ENCODE measurements around the gene PYGM. TPM values are rescaled to one million over a fixed set of nuclear protein-coding genes. Genes with fewer than 3 reads are reported as not detected.

The PYGM gene
- total RNA-seq, 1 experiment from 2014 or later, result 3.6 TPM

GRCh38 chr11:64698427-64698826 lies 61.3 kb downstream of the PYGM start:
- no peak for TF ChIP-seq CTCF (conservative IDR thresholded peaks at IDR 0.05)
- H4K8ac ChIP-seq (replicated peaks; ENCODE audit: insufficient read length, low read depth, low read length), result no peak overlapping the region
- no peak for DNase-seq
- H3K9ac ChIP-seq (ENCODE audit: extremely low read depth, insufficient read length, low read length), result no peak overlapping the region
- H4K20me1 ChIP-seq (ENCODE audit: control insufficient read depth, insufficient read depth, insufficient read length), result no peaks in the 10 kb centered on the region
- no peak overlapping the region for H2BK120ac ChIP-seq (ENCODE audit: low read depth, low read length, poor library complexity, severe bottlenecking)
- no peak overlapping the region for H3K4me2 ChIP-seq (ENCODE audit: insufficient read depth, insufficient read length, low read length)
- Mint-ChIP-seq H3K9me3 (peaks cover 3 to 4% of the 10 kb centered on the region in 2 experiments; a peak in 4 of 5 replicates), H3K4me3 (no peak overlapping the region), H3K4me1 (peaks cover 4 to 10% of the 10 kb centered on the region in 2 experiments), H3K27ac (no peak overlapping the region), H3K27me3 (ENCODE audit: low read depth) (peaks cover 69% of the 10 kb centered on the region), H3K36me3 (ENCODE audit: insufficient read depth in 1 of 3, low read depth in 3 of 3) (peaks cover 0 to 3% (median 2%) of the 10 kb centered on the region in 3 experiments; a peak in 1 of 7 replicates)
- no peaks in the 10 kb centered on the region for H3K9me3 ChIP-seq (ENCODE audit: control insufficient read depth, low read depth, low read length)
- no peak overlapping the region for H2AFZ ChIP-seq (ENCODE audit: low read length)
- no peaks in the 10 kb centered on the region for H3K23me2 ChIP-seq (ENCODE audit: insufficient read length, low read depth, low read length, poor library complexity, severe bottlenecking)
- no peak overlapping the region for H3K14ac ChIP-seq (ENCODE audit: insufficient read depth, low read length)
- no peak overlapping the region for H3K23ac ChIP-seq (ENCODE audit: insufficient read length, low read depth, low read length)
- H3K79me1 ChIP-seq (ENCODE audit: insufficient read depth, low read depth, low read length, poor library complexity, severe bottlenecking), result no peaks in the 10 kb centered on the region
- H3T11ph ChIP-seq (ENCODE audit: low read length), result no peak overlapping the region
- H3K56ac ChIP-seq (ENCODE audit: insufficient read length, low read depth, low read length), result no peak overlapping the region
- H3K18ac ChIP-seq (ENCODE audit: insufficient read length, low read depth, low read length), result no peak overlapping the region
- no peak overlapping the region for H4K91ac ChIP-seq (ENCODE audit: insufficient read length, low read depth, low read length)
- no peak overlapping the region for H3K4ac ChIP-seq (ENCODE audit: low read depth, low read length)
- no peak overlapping the region for H2BK20ac ChIP-seq (ENCODE audit: low read depth, low read length, poor library complexity, severe bottlenecking)
- no peak overlapping the region for H2BK5ac ChIP-seq (ENCODE audit: insufficient read length, low read length)
- no peaks in the 10 kb centered on the region for H3K79me2 ChIP-seq (ENCODE audit: insufficient read depth, low read length)
- H2BK15ac ChIP-seq (ENCODE audit: low read depth, low read length), result no peak overlapping the region
- WGBS (ENCODE audit: extremely low coverage, insufficient read length, low lambda C conversion rate), result no CpG with 5 or more reads among the region's 1 CpG
- H2BK12ac ChIP-seq (ENCODE audit: insufficient read length, low read depth, low read length), result no peak overlapping the region
- no peaks in the 10 kb centered on the region for H3K27me3 ChIP-seq (ENCODE audit: insufficient read depth, low read length)
- no peak overlapping the region for H4K5ac ChIP-seq (ENCODE audit: insufficient read length, low read depth, low read length)
- no peak overlapping the region for H2AK5ac ChIP-seq (ENCODE audit: insufficient read length, low read length)
- no peak overlapping the region for H3K27ac ChIP-seq (ENCODE audit: insufficient read length, low read depth, low read length)
- H3K4me1 ChIP-seq (ENCODE audit: insufficient read depth, low read length), result no peaks in the 10 kb centered on the region

Measured in H9 (cell line).